GM12872 (cell line): Measurements from ENCODE around the gene PSMB11.

Experiments
- TF ChIP-seq, protein P1 (sequence below): IDR thresholded peaks from 3 replicates; pipeline ENCODE4 v1.5.1; 2011; ENCODE audit warnings: low read depth, mild to moderate bottlenecking, low read length, moderate library complexity; ENCODE audit not compliant: insufficient read depth

The PSMB11 gene, protein sequence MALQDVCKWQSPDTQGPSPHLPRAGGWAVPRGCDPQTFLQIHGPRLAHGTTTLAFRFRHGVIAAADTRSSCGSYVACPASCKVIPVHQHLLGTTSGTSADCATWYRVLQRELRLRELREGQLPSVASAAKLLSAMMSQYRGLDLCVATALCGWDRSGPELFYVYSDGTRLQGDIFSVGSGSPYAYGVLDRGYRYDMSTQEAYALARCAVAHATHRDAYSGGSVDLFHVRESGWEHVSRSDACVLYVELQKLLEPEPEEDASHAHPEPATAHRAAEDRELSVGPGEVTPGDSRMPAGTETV

DNA sequence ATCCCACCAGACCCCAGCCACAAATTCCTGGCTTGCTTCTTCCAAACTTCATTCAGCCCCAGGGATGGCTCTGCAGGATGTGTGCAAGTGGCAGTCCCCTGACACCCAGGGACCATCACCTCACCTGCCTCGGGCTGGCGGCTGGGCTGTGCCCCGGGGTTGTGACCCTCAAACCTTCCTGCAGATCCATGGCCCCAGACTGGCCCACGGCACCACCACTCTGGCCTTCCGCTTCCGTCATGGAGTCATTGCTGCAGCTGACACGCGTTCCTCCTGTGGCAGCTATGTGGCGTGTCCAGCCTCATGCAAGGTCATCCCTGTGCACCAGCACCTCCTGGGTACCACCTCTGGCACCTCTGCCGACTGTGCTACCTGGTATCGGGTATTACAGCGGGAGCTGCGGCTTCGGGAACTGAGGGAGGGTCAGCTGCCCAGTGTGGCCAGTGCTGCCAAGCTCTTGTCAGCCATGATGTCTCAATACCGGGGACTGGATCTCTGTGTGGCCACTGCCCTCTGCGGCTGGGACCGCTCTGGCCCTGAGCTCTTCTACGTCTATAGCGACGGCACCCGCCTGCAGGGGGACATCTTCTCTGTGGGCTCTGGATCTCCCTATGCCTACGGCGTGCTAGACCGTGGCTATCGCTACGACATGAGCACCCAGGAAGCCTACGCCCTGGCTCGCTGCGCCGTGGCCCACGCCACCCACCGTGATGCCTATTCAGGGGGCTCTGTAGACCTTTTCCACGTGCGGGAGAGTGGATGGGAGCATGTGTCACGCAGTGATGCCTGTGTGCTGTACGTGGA lies at the start of gene PSMB11:
Gene PSMB11, plus strand, starts transcription at position 51 of the 804 bp plus-strand sequence. Its CDS starts 14 bp downstream, at position 65.
- TF ChIP-seq, protein P1, sequence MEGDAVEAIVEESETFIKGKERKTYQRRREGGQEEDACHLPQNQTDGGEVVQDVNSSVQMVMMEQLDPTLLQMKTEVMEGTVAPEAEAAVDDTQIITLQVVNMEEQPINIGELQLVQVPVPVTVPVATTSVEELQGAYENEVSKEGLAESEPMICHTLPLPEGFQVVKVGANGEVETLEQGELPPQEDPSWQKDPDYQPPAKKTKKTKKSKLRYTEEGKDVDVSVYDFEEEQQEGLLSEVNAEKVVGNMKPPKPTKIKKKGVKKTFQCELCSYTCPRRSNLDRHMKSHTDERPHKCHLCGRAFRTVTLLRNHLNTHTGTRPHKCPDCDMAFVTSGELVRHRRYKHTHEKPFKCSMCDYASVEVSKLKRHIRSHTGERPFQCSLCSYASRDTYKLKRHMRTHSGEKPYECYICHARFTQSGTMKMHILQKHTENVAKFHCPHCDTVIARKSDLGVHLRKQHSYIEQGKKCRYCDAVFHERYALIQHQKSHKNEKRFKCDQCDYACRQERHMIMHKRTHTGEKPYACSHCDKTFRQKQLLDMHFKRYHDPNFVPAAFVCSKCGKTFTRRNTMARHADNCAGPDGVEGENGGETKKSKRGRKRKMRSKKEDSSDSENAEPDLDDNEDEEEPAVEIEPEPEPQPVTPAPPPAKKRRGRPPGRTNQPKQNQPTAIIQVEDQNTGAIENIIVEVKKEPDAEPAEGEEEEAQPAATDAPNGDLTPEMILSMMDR = no peak

DNA sequence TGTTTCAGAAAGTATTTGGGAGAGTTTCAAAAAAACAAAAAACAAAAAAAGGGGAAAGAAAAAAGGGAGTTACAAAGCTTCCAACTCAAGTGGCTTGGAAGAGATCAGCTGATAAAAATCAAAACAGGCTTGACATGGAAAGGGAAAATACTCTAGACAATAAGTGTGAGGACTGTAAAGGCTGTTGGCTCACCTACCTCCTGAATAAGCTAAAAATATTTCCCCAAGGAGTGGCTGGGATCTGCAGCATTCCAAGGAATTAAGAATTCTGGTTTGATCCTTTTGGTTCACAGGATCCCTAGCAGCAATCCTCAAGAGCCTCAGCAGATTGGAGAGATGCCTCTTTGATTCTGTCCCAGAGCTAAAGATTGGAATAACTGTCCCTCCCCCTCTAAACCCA lies 48.5 kb upstream of the PSMB11 start:
- TF ChIP-seq, protein P1 = no peak

DNA sequence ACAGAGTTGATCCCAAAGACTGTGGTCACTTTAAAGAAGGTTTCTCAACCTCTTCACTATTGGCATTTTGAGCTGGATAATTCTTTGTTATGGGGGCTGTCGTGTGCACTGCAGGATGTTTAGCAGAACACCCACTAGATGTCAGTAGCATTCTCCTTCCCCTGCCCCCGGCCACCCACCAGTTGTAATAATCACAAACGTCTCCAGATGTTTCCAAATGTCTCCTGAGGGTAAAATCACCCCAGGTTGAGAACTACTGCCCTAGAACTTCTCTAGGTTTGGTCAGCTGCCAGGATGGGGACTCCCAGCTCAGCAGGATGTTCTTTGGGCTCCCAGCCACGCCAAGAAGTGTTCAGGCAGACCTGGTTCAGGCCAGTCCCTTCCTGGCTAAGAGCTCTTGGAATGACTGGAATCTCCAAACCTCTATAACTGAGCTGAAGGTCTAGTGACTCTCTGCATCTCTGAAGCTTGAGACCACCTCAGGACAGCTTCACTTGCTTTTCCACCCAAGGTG lies 47.2 kb upstream of the PSMB11 start:
- TF ChIP-seq, protein P1 = peak; percentile 69

DNA sequence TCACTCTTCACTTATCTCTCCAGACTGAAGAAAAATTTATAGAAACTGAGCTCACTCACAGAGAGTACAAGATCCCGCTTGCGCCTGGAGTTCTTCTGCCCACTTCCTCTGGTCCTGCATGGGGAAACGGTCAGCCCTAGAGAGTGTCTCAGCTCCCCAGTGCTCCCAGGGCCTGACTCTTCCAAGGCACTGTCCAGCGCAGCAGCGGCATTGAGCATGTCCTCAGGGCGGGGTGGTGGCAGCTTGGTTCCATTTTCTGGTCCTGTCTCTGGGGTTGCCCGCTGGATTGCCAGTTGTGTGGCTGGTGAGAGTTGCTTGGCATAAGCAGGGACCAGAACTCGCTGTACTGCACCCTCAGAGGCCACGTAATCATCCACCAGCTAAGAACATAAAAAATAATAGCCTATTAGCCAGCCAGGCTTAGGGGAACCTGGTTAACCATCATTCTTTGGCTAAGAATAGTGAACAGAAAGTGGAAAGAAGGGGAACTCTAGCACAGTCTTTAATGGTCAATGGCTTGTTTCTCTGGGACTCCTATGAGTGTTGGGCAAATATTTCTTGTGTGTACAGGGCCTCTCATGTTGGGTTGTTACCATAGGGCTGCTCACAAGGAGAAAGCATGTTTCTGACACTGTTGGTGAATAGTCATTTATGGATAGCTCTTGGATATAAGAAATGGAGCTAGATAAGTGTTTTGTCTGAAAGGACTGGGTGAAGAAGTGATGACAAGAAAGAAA lies 46.0 kb upstream of the PSMB11 start:
- TF ChIP-seq, protein P1 = no peak

DNA sequence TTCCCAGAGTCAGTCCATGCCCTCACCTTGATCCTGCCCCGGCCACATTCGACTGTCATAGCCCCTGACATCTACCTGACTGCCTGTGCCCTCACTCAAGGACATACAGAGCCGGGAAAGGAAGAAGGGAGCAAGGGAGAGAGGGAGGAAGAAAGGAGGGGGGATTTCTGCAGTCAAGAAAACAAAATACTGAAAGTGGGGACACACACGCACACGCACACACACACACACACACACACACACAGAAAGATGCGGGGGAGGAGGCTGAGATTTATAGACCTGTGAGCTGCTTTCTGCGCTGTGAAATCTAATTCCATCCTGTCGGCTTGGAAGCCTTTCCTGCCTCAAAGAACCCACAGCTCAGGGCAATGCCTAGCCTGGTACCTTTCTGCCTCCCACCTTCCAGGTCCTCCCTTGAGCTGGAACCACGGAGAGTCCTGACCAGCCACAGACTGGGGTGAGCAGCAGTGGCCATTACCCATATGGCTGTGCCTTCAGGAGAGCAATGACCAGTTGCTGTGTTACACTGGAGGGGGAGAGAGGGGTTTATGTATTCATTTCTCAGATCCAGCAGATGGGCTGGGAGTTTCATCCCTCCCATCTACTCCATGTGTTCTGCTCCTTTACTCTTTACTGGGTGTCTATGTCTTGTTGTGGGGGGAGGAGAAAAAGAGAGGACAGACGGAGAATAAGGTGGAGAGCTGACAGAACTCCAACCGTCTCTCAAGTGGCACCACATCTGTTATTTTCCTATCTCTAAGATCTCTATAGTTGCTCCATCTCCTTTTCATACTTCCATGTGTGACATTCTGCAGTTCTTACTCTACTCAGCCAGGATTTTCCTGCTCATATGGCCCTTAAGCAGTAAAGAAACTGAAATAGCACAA lies 45.0 kb upstream of the PSMB11 start:
- TF ChIP-seq, protein P1 = no peak

DNA sequence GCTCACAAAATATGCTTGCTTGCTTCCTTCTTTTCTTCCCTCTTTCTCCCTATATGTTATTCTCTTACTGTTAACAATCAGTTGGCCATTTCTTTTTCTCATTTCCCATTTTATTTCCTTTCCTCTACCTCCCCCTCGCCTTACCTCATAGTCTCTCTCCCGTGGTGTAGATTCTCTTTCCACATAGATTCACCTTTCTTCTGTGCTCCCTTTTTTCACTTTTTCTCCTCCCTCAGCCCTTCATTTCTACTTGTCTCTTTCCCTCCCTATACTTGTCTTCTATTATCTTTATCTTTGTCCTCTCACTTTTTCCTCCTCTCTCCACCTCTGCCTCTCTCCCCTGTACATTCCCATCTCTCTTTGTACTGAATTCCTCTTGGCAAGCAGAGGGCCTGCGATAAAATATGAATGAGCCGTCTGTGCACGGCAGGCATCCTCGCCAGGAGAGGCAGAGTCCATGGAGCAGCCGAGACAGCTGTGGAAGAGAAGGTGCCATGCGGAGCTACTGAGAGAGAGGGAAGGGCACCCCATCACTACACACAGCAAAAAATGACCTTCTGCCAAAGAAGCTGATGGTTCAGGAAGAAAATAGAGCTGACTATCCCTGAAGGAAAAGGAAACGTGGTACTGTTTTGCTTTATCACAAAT lies 44.2 kb upstream of the PSMB11 start:
- TF ChIP-seq, protein P1 = no peak
